Ureter (tissue), 1 donor: ENCODE measurements around the gene SYNDIG1. TPM values are rescaled to one million over a fixed set of nuclear protein-coding genes. Genes with fewer than 3 reads are reported as not detected.

ENCODE experiments used
- DNase-seq: peaks from one replicate; pipeline ENCODE4 v3.0.0-alpha.2; 2020; ENCODE audit warnings: low spot score
- total RNA-seq: library from RNA; stranded (reverse); gene quantifications from one replicate; pipeline ENCODE4 v1.2.4, GENCODE V29; 2023
- donor health status: DM: yes; HTN: yes; CAD: no.

Gene SYNDIG1
- total RNA-seq, 1 donor from 2014 or later: 4.6 TPM

GRCh38 chr20:24528583-24529368 is 59.3 kb downstream of the SYNDIG1 start:
- DNase-seq: no peak

- DNase-seq: no peak
Measured at GRCh38 chr20:24529369-24529719, 59.9 kb downstream of the SYNDIG1 start.

- DNase-seq: no peak
Measured at GRCh38 chr20:24530131-24530680, 60.8 kb downstream of the SYNDIG1 start.

GRCh38 chr20:24531202-24531601 is 61.8 kb downstream of the SYNDIG1 start:
- DNase-seq: no peak

- DNase-seq: no peak
Measured at GRCh38 chr20:24531631-24532419, 62.4 kb downstream of the SYNDIG1 start.

- no peak for DNase-seq
Measured at GRCh38 chr20:24533449-24533848, 64.0 kb downstream of the SYNDIG1 start.

- no peak for DNase-seq
Measured at GRCh38 chr20:24534282-24534681, 64.9 kb downstream of the SYNDIG1 start.

- DNase-seq: no peak
Measured at GRCh38 chr20:24535941-24536730, 66.7 kb downstream of the SYNDIG1 start.

GRCh38 chr20:24537210-24537609 is 67.8 kb downstream of the SYNDIG1 start:
- no peak for DNase-seq

GRCh38 chr20:24542721-24543120 is 73.3 kb downstream of the SYNDIG1 start:
- DNase-seq: no peak

- no peak for DNase-seq
Measured at GRCh38 chr20:24543168-24543567, 73.7 kb downstream of the SYNDIG1 start.

GRCh38 chr20:24543741-24544140 is 74.3 kb downstream of the SYNDIG1 start:
- DNase-seq: no peak

- DNase-seq: no peak
Measured at GRCh38 chr20:24544371-24544770, 74.9 kb downstream of the SYNDIG1 start.

GRCh38 chr20:24545168-24545567 is 75.7 kb downstream of the SYNDIG1 start:
- DNase-seq: no peak

- no peak for DNase-seq
Measured at GRCh38 chr20:24546232-24546892, 76.9 kb downstream of the SYNDIG1 start.

GRCh38 chr20:24547967-24548366 is 78.5 kb downstream of the SYNDIG1 start:
- no peak for DNase-seq

- DNase-seq: no peak
Measured at GRCh38 chr20:24559114-24559732, 89.8 kb downstream of the SYNDIG1 start.

GRCh38 chr20:24560571-24561491 is 91.4 kb downstream of the SYNDIG1 start:
- no peak for DNase-seq

GRCh38 chr20:24565835-24566351 is 96.5 kb downstream of the SYNDIG1 start:
- no peak for DNase-seq

GRCh38 chr20:24566656-24567055 is 97.2 kb downstream of the SYNDIG1 start:
- no peak for DNase-seq
